ENCODE data around the gene NEURL4. TPM values are rescaled to one million over a fixed set of nuclear protein-coding genes. Genes with fewer than 3 reads are reported as not detected.

NEURL4 gene
- total and polyA plus RNA-seq, 2 donors (not counting 3 experiments of a cell fraction or from before 2014, with no cell fraction given) = 32.0 to 44.9 TPM

- peak overlapping the region; percentile 54 to 78 (median 70) for H3K4me3 ChIP-seq (replicated peaks in 1 of 3; ENCODE audit: insufficient read depth in 1 of 3, low read depth in 1 of 3, low read length in 3 of 3)
- no peaks in the 10 kb centered on the region for H3K36me3 ChIP-seq (ENCODE audit: control insufficient read depth in 2 of 2, extremely low read depth in 1 of 2, insufficient read depth in 2 of 2, low read length in 2 of 2)
- FAIRE-seq = peak; percentile 81
- peak overlapping the region; percentile 78 for H3K27ac ChIP-seq (ENCODE audit: insufficient read depth, low read depth, low read length)
- H3K4me1 ChIP-seq (ENCODE audit: control insufficient read depth, extremely low read depth, insufficient read depth, low read length) = peaks cover 17% of the 10 kb centered on the region
- H2AFZ ChIP-seq (ENCODE audit: low read depth, low read length) = peak overlapping the region; percentile 95
- no peaks in the 10 kb centered on the region for H3K79me2 ChIP-seq (ENCODE audit: control insufficient read depth, insufficient read depth, low read length)
- H3K9me3 ChIP-seq (replicated peaks; ENCODE audit: control insufficient read depth, insufficient read depth, low read length) = no peaks in the 10 kb centered on the region
- TSS peak; percentile 46 for BruUV-seq (replicated peaks)
- peak overlapping the region; percentile 92 for H3K9ac ChIP-seq (replicated peaks; ENCODE audit: extremely low read depth, insufficient read depth, low read length)
- H4K20me1 ChIP-seq (replicated peaks; ENCODE audit: control insufficient read depth, extremely low read depth, insufficient read depth, low read length) = no peaks in the 10 kb centered on the region
- H3K9me1 ChIP-seq (replicated peaks; ENCODE audit: control insufficient read depth, extremely low read depth, insufficient read depth, low read length) = no peaks in the 10 kb centered on the region
- ChIA-PET POLR2A (no interaction called here), CTCF (interaction anchor here (1.6 to 2.3 kb wide), 3 partner anchors 10 to 237 kb away, joined by 3 to 8 read pairs (median 4); partner anchors contain the start of genes NEURL4 and SOX15)
- no peak for DNase-seq (ENCODE audit: low read depth, low spot score)
- H3K27me3 ChIP-seq (ENCODE audit: control insufficient read depth in 2 of 2, insufficient read depth in 2 of 2, low read length in 2 of 2) = no peaks in the 10 kb centered on the region
- TF ChIP-seq MYC (IDR thresholded peaks at IDR 0.05; ENCODE audit: low read depth, low read length) = no peak
- no peak for TF ChIP-seq JUN (IDR thresholded peaks at IDR 0.05; ENCODE audit: borderline replicate concordance, insufficient read depth, insufficient read length, low read depth)
- no peak for TF ChIP-seq CTCF (IDR thresholded peaks at IDR 0.05; ENCODE audit: extremely low read depth in 1 of 2, insufficient read depth in 1 of 2, low read depth in 1 of 2, low read length in 2 of 2)
- no peak for TF ChIP-seq POLR2A (IDR thresholded peaks at IDR 0.05; ENCODE audit: low read depth, low read length)
- no peak for TF ChIP-seq POLR2AphosphoS5 (IDR thresholded peaks at IDR 0.05; ENCODE audit: insufficient read depth, low read depth, low read length)
- no peak for TF ChIP-seq EZH2 (IDR thresholded peaks at IDR 0.05; ENCODE audit: borderline replicate concordance, low read depth, low read length, severe bottlenecking)
- no peak for TF ChIP-seq FOS (IDR thresholded peaks at IDR 0.05; ENCODE audit: borderline replicate concordance, insufficient read depth, low read length)
- no peak for TF ChIP-seq MAX (IDR thresholded peaks at IDR 0.05; ENCODE audit: insufficient read depth, insufficient read length)
- no peak for TF ChIP-seq GATA2 (IDR thresholded peaks at IDR 0.05; ENCODE audit: insufficient read depth, insufficient read length, low read depth, low read length)
- dilution Hi-C loops (cut with MboI; ENCODE audit: extremely low pct_ligation_motif_present, low sequenced_read_pairs) (no loop called here), intact Hi-C loops (cut with micrococcal nuclease) (loop anchor here (1.0 to 5.0 kb wide), 2 partner anchors 83 to 335 kb away; partner anchors contain the start of genes TMEM102, TP53 and WRAP53)
- H3K4me2 ChIP-seq (ENCODE audit: insufficient read depth, low read length) = peak overlapping the region; percentile 80
Measured at GRCh38 chr17:7352503-7352889, 23.4 kb upstream of the NEURL4 start.

Data from endothelial cell of umbilical vein (primary cell).